Gastroesophageal sphincter (tissue), 3 donors: Measurements from ENCODE around the gene SEL1L.

Experiments
- EP300 ChIP-seq: sonication (generic); formaldehyde crosslinking; IDR thresholded peaks from one replicate; pipeline ENCODE4 v1.6.1; 2017; ENCODE audit warnings: antibody characterized with exemption, mild to moderate bottlenecking
- TF ChIP-seq, protein P1 (sequence below), 4 experiments: fragments of 200-600 bp in 2 of 4; fragments of 450-650 bp in 2 of 4; sonication (generic) in 1 of 4; IDR thresholded peaks; one replicate each; pipeline ENCODE4 v1.5.1; 2017 to 2019; ENCODE audit warnings: antibody characterized with exemption in 4 of 4, mild to moderate bottlenecking in 2 of 4, moderate library complexity in 2 of 4

GRCh38 chr14:81517798-81518398 lies 15.8 kb downstream of the SEL1L start:
- TF ChIP-seq, protein P1, sequence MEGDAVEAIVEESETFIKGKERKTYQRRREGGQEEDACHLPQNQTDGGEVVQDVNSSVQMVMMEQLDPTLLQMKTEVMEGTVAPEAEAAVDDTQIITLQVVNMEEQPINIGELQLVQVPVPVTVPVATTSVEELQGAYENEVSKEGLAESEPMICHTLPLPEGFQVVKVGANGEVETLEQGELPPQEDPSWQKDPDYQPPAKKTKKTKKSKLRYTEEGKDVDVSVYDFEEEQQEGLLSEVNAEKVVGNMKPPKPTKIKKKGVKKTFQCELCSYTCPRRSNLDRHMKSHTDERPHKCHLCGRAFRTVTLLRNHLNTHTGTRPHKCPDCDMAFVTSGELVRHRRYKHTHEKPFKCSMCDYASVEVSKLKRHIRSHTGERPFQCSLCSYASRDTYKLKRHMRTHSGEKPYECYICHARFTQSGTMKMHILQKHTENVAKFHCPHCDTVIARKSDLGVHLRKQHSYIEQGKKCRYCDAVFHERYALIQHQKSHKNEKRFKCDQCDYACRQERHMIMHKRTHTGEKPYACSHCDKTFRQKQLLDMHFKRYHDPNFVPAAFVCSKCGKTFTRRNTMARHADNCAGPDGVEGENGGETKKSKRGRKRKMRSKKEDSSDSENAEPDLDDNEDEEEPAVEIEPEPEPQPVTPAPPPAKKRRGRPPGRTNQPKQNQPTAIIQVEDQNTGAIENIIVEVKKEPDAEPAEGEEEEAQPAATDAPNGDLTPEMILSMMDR (IDR thresholded peaks at IDR 0.05) = no peak
- TF ChIP-seq EP300 = no peak
